Erythroblast (primary cell): ENCODE data around the gene ABCA6.

Experiments
- GATA1 ChIP-seq: IDR thresholded peaks from 2 replicates; pipeline ENCODE4 v1.6.1; 2011; ENCODE audit warnings: low read depth, mild to moderate bottlenecking, control low read depth, low read length, moderate library complexity
- POLR2A ChIP-seq: IDR thresholded peaks from 2 replicates; pipeline ENCODE4 v1.6.1; 2011; ENCODE audit warnings: mild to moderate bottlenecking, low read length

DNA sequence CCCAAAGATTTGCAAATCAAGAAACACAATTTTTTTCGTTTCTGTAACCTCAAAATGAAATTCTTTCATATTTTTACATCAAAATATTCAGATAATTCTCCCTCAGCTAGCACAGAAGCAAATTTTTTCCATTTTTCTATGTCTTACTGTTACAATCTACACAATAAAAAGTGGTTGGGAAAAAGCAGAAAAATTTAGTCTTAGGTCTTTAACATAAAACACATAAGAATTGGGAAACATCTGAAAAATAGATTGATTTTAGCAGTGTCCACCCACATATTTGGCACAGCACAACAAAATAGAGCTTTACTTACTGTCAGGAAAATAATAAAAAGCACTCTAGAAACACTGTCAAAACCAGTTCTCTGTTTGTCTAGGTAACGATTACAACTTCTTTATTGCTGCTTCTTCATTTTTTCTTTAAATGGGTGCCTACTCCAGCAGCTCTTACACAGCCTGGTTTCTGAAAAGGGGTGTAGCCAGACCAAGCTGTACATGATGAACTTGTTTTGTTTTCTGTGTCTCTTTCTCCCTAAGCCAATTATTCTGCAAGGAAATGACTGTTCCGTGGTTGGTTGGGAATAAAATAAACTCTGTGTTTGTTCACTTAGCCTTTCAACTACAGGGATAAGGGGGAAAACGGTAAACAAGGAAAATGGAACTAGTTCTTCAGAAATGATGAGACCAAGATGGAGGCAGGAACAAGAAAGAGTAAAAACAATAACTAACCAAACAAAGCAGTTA is at the start of gene ABCA6:
- TF ChIP-seq POLR2A, result no peak
- TF ChIP-seq GATA1, result no peak
